ENCODE data around the gene FRMD4A. TPM values are rescaled to one million over a fixed set of nuclear protein-coding genes. Genes with fewer than 3 reads are reported as not detected.

Gene FRMD4A
- total RNA-seq, 2 donors from 2014 or later = 8.6 to 10.2 TPM

DNA sequence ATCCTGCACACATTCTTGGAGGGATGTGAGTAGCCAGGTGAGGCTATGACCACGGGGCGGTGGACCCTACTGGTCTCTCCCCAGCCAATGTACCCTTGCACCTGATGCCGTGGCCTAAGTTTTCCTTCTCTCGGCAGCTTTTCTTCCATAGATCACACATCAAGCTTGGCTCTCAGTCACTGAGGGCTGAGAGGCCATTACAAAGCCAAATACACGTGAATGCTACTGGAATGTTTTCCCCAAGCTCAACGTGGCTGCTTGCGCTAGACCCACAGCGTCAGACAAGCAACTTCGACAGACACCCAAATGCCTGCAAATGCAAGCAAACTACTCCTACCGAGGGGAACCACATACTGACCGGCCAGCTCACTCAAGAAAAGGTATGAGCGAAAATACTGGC, 660.8 kb downstream of the FRMD4A start:
- no peaks in the 10 kb centered on the region for H3K27me3 ChIP-seq
- H3K27ac ChIP-seq = no peak overlapping the region
- no peaks in the 10 kb centered on the region for H3K4me1 ChIP-seq
- no peaks in the 10 kb centered on the region for H3K9me3 ChIP-seq
- intact Hi-C loops (cut with DNase I) = no loop called here
- H3K4me3 ChIP-seq = no peak overlapping the region
- H3K9ac ChIP-seq (ENCODE audit: low read depth in 2 of 2, low read length in 2 of 2) = no peak overlapping the region
- DNase-seq = no peak
- no peaks in the 10 kb centered on the region for H3K36me3 ChIP-seq
- TF ChIP-seq, protein P1, sequence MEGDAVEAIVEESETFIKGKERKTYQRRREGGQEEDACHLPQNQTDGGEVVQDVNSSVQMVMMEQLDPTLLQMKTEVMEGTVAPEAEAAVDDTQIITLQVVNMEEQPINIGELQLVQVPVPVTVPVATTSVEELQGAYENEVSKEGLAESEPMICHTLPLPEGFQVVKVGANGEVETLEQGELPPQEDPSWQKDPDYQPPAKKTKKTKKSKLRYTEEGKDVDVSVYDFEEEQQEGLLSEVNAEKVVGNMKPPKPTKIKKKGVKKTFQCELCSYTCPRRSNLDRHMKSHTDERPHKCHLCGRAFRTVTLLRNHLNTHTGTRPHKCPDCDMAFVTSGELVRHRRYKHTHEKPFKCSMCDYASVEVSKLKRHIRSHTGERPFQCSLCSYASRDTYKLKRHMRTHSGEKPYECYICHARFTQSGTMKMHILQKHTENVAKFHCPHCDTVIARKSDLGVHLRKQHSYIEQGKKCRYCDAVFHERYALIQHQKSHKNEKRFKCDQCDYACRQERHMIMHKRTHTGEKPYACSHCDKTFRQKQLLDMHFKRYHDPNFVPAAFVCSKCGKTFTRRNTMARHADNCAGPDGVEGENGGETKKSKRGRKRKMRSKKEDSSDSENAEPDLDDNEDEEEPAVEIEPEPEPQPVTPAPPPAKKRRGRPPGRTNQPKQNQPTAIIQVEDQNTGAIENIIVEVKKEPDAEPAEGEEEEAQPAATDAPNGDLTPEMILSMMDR (IDR thresholded peaks at IDR 0.05) = no peak

DNA sequence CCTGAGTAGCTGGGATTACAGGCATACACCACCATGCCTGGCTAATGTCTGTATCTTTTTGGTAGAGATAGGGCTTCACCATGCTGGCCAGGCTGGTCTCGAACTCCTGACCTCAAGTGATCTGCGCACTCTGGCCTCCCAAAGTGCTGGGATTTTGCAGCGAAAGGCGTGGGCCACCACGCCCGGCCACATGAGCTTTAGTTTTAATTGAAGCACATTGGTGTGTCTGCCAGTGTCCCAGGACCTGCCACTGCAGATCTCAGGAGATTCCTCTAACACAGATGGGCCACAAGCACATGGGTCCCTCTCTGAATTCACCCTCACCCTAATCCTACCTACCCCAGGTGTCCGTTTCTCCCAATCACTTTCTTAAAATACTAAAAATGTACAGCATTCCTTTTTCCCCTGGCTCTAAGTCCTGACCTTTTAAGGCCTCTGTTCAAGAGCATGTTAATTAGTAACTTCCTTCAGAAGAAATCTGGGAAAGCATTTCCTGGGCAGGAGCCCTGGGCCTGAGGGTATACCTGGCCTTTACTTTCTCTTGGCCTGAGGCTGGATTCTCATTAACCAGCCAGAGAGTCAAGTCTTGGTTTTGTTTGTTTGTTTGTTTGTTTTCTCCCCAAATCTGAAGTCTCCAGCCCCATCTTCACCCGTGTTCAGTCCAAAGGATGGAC, 661.4 kb downstream of the FRMD4A start:
- Histone ChIP-seq H3K9ac (ENCODE audit: low read depth in 2 of 2, low read length in 2 of 2) (no peak overlapping the region), H3K36me3 (no peaks in the 10 kb centered on the region), H3K27me3 (no peaks in the 10 kb centered on the region), H3K27ac (no peak overlapping the region), H3K9me3 (no peaks in the 10 kb centered on the region), H3K4me3 (no peak overlapping the region), H3K4me1 (no peaks in the 10 kb centered on the region)
- TF ChIP-seq, protein P1 (IDR thresholded peaks at IDR 0.05) = no peak
- intact Hi-C loops (cut with DNase I) = no loop called here
- DNase-seq = no peak

DNA sequence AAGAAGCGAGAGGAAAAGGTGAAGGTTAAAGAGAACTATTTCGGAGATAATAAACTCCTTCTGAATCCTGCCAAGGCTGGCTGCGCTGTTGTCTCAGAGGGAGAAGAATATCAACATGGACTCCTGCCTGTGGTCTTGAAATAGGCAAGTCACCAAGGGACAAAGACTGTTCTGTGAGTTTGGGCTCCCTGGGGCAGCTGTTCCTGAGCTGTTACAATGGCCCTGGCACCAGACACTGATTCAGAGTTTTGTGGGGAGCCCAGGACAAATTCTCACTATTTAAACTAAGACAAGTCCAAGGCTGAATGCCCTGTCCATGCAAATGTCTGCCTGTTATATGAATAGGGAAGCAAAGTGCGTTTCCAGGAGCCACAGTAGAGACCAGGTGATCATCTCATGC, 662.6 kb downstream of the FRMD4A start:
- TF ChIP-seq, protein P1 (IDR thresholded peaks at IDR 0.05) = no peak
- Histone ChIP-seq H3K4me1 (no peaks in the 10 kb centered on the region), H3K4me3 (no peak overlapping the region), H3K27ac (no peak overlapping the region), H3K27me3 (no peaks in the 10 kb centered on the region), H3K9ac (ENCODE audit: low read depth in 2 of 2, low read length in 2 of 2) (no peak overlapping the region), H3K36me3 (no peaks in the 10 kb centered on the region), H3K9me3 (no peaks in the 10 kb centered on the region)
- intact Hi-C loops (cut with DNase I) = no loop called here
- no peak for DNase-seq

DNA sequence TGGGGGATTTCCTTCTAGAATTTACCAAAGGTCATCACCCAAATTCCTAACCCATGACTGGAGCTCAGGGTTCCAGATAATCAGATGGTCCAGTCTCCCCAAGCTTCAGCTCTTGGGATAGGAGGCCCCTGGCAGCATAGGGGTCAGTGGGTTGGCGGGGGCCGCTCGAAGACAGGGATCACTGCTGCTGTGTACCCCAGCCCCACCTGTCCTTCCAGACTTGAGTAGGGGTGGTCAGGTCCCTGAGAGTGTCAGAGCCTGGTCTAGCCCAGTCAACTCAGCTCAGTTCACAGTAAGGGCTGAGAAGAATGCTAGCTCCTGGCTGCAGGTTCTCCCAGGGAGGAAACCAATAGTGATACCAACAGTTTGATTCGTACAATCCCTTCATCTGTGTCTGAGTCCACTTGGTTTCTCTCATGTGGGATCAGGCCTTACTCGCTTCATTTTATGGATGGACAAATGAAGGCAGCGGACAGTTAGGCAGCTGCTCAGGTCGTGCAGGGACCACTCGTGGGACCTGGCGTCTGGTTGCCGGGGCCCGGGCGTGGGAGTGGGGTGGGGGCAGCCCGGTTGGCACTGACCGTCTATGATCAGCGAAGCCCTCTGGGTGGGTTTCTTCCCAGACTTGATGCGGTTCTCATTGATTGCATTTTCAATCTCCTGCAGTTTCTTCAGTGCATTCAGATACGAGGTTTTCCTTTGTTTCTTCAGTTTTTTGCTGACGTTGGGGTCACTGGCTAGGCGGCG, 665.0 kb downstream of the FRMD4A start:
- intact Hi-C loops (cut with DNase I) = no loop called here

DNA sequence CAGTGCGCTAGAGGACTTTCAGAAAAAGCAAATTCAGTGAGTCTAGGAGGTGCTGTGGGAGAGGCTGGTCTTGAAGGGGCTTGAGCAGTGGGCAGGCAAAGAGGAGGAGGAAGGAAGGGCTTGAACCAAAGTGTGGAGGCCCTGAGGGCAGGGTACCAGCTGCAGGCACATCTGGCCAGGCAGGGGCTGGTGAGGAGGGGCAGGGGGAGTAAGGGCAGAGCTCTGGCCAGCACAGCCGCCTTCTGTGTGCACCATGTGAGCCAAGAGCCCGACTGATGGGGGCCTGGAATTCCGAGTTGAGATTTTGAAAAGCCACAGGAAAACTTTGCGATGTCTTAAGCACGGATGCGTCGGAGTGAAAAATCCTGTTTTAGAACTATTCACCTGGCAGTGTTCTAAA, 669.5 kb downstream of the FRMD4A start:
- Histone ChIP-seq H3K4me1 (no peaks in the 10 kb centered on the region), H3K36me3 (no peaks in the 10 kb centered on the region), H3K27ac (no peak overlapping the region), H3K9me3 (no peaks in the 10 kb centered on the region), H3K4me3 (no peak overlapping the region), H3K27me3 (no peaks in the 10 kb centered on the region), H3K9ac (ENCODE audit: low read depth in 2 of 2, low read length in 2 of 2) (no peak overlapping the region)
- intact Hi-C loops (cut with DNase I) = no loop called here
- TF ChIP-seq, protein P1 (IDR thresholded peaks at IDR 0.05) = no peak
- DNase-seq = no peak

More for the DNA sequence above, 665.0 kb downstream of the FRMD4A start:
- DNase-seq = no peak
- TF ChIP-seq, protein P1 (IDR thresholded peaks at IDR 0.05) = no peak
- H3K27me3 ChIP-seq = no peaks in the 10 kb centered on the region
- H3K4me1 ChIP-seq = no peaks in the 10 kb centered on the region
- H3K4me3 ChIP-seq = no peak overlapping the region
- H3K36me3 ChIP-seq = no peaks in the 10 kb centered on the region
- H3K9ac ChIP-seq (ENCODE audit: low read depth in 2 of 2, low read length in 2 of 2) = no peak overlapping the region
- H3K27ac ChIP-seq = no peak overlapping the region
- H3K9me3 ChIP-seq = no peaks in the 10 kb centered on the region
